HG03135 (cell line): ENCODE results near the gene C14orf119.

Source experiments
- ATAC-seq: cut with Tn5 transposase; IDR thresholded peaks from one replicate; pipeline ENCODE4 v1.9.1; 2021; ENCODE audit warnings: mild to moderate bottlenecking, moderate library complexity; ENCODE audit not compliant: unreplicated experiment

C14orf119 gene

GRCh38 chr14:23086565-23086964, 8.7 kb upstream of the C14orf119 start:
- no peak for ATAC-seq

- ATAC-seq: no peak
Observed at GRCh38 chr14:23089498-23090253, 5.6 kb upstream of the C14orf119 start.

- no peak for ATAC-seq
Observed at GRCh38 chr14:23090254-23090636, 5.1 kb upstream of the C14orf119 start.

GRCh38 chr14:23091294-23092225, 3.7 kb upstream of the C14orf119 start:
- ATAC-seq: no peak

DNA sequence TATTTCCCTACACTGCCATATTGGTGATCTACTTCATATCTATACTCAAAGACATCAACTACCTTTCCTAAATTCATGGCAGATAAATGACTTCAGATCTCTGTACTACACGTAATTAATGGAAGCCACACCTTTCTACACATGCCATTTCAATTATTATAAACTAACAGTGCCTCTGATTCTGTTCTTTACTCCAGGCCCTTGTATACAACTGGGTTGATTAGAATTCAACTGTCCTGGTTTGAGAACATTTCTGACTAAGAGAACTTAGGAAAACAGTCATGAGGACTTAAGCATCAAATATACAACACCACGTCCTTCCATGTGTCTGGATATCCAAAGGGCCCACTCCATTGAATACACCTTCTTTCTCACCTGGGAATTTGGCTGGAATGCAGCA, 2.2 kb upstream of the C14orf119 start:
- no peak for ATAC-seq

- ATAC-seq: no peak
Observed at GRCh38 chr14:23093526-23093925, 1.8 kb upstream of the C14orf119 start.

DNA sequence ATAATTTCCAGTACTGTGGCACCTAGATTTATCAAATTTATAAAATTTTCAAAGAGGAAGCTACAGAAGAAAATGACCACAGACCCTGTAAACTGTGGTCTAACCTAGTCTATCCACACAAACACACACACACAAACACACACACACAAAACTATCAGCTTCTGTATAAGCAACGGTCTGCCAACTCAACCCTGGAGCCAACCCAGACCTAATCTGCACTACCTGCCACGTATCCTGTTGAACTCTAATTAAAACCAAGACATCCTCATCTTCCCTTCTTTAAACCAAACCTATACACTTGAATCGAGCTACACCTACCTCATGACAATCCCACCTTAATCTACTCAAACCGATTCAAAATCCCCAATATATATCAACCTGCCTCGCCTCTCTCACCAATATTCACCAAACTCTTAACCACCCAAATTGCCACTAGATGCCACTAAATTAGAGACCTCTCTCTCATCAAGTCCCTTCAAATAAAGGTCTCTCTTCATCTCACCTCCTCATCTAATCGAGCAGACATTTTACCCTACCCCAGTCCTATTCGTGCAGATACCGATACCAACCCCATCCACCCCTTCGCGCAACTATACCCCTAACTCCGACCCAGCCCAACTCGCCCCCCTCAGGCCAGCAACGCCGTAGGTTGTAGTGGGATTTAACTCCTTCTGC, 1.2 kb upstream of the C14orf119 start:
- no peak for ATAC-seq

DNA sequence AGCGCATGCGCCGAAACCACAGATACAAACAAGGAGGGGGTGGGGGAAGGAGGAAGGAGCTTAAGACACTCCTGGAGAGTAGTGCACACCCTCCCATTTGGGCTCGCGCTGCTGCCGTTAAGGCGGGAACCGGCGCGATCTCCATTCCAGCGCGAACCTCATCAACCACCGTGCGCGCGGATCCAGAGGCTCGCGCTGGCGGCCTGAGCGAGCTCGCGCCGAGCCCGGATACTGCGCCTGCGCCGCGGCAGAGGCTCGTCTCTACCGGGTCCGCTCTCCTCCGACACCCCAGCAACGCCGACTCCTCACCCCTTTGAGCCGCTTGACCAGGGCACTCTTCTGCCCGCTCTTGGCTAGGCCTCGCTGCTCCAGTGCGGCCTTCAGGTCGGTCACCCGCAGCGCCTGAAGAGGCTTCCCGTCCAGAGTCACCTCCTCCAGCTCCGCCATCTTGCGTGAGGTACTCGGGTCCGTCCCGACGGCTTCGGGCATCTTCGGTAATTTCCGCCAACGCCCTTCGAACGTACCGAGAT, 574 bp upstream of the C14orf119 start, which contains the start of gene ACIN1:
Gene ACIN1, minus strand, starts transcription at position 471 of the 530 bp plus-strand sequence. Its CDS starts 24 bp downstream, at position 447.
- ATAC-seq: peak; percentile 39

GRCh38 chr14:23097786-23098185, 2.5 kb downstream of the C14orf119 start:
- ATAC-seq: no peak

DNA sequence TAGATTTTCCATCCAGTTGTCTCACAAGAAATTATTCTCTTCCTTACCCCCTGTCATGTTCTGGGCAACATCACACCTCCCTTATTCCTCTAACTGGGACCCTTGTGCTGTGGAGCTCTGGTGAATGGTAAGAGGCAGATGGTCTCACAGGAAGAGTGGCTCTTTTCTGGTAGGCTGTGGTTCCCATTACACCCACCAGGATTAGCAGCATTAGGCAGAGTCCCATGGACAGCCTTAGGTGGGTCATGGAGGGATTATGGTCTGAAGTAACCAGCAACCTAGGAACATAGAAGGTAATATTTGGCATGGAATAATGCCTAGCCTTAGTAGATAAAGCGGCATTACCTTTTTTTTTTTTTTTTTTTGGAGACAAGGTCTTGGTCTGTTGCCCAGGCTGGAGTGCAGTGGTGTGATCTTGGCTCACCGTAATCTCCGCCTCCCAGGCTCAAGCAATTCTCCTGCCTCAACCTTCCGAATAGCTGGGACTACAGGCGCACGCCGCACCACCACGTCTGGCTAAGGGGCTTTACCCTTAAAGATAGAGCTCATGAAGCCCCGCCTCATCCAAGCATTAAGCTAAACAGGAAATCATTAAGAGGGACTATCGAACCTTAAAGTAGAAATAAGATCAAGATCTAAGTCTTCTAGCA, 4.0 kb downstream of the C14orf119 start:
- no peak for ATAC-seq

- no peak for ATAC-seq
Observed at GRCh38 chr14:23101213-23101970, 6.1 kb downstream of the C14orf119 start.

- ATAC-seq: no peak
Observed at GRCh38 chr14:23101986-23102625, 6.8 kb downstream of the C14orf119 start.

- ATAC-seq: no peak
Observed at GRCh38 chr14:23102801-23103200, 7.5 kb downstream of the C14orf119 start.

GRCh38 chr14:23103581-23103980, 8.3 kb downstream of the C14orf119 start:
- no peak for ATAC-seq

GRCh38 chr14:23104070-23104590, 8.8 kb downstream of the C14orf119 start:
- ATAC-seq: no peak

GRCh38 chr14:23104591-23105347, 9.5 kb downstream of the C14orf119 start, which contains the start of gene CIROP:
Gene CIROP, minus strand, starts transcription at chr14:23104989. Its CDS starts 69 bp downstream, at chr14:23104920.
- ATAC-seq: no peak

- no peak for ATAC-seq
Observed at GRCh38 chr14:23105348-23105824, 10.1 kb downstream of the C14orf119 start.

- ATAC-seq: no peak
Observed at GRCh38 chr14:23106747-23107045, 11.4 kb downstream of the C14orf119 start.
